KBM-7 (cell line): ENCODE results near the gene SPTBN1.
"Not testable (repeated sequence)": the region's sequence is repeated elsewhere in the genome, so short reads cannot be mapped to it uniquely, and the experiment has no call there.

Experiments used
- DNase-seq: peaks from one replicate; pipeline ENCODE4 v3.0.0-alpha.2; 2015
- in situ Hi-C: fragments of 300-500 bp; cut with MboI; formaldehyde crosslinking; loops from 2 replicates; pipeline ENCODE4 v1.14.3; 2020; ENCODE audit warnings: low sequenced_read_pairs, low pct_unique_long_range_greater_than_20kb, mixed read lengths

The SPTBN1 gene

DNA sequence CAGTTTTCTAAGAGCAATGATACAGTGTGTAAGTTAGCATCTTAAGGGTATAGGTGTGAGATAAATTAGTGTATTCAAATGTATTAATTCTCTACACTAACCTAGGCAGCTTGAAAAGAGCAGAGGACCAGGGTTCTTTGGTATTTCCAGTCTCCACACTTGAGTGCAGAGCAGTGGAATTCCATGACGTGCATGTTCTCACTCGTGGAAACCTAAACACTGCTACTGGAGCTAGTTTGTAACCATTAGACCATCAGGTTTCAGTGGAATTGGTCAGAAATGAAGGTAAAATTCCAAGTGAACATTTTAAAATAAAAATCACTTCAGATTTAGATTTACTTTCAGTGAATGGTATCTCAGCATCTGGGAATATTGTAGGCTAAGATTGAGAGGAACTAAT, 9.0 kb downstream of the SPTBN1 start:
- in situ Hi-C loops = no loop called here

DNA sequence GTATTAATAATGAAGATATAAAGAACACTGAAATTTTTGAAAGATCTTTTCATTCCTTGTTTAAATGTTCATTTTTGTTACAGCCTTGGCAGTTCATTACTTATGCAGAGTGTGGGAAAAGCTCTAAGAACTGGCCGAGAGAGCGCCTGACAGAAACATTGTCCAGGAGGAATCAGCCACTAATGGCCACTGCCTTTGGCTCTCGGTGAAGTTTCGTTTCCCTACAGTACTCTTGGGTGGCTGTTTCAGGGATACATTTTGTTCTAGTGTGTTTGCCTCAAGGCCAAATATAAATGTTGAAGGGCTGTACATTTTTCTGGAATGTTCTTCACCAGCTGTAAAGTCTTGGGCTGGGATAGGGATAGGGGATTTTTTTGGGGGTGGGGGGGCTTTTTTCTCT, 10.7 kb downstream of the SPTBN1 start:
- no peak for DNase-seq
- in situ Hi-C loops = no loop called here

More for the DNA sequence above, 9.0 kb downstream of the SPTBN1 start:
- no peak for DNase-seq

DNA sequence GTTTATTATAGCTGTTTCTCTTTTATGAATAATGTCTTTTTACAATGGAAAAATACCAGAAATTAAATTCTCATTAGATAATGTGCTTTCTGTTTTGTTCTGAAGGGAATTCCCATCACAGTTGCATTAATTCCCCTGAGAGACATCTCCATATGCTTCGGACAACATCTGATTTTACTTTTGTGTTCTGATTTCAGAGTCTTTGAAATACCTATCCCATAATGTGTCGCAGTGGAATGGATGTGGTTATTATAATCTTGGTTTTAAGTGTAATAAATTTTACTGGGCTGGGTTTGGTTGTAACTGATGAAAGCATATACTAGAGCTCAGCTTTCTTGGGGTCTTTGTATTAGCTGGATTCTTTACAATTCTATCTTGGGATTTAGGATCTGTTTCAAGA, 12.5 kb downstream of the SPTBN1 start:
- in situ Hi-C loops = no loop called here
- DNase-seq = no peak

DNA sequence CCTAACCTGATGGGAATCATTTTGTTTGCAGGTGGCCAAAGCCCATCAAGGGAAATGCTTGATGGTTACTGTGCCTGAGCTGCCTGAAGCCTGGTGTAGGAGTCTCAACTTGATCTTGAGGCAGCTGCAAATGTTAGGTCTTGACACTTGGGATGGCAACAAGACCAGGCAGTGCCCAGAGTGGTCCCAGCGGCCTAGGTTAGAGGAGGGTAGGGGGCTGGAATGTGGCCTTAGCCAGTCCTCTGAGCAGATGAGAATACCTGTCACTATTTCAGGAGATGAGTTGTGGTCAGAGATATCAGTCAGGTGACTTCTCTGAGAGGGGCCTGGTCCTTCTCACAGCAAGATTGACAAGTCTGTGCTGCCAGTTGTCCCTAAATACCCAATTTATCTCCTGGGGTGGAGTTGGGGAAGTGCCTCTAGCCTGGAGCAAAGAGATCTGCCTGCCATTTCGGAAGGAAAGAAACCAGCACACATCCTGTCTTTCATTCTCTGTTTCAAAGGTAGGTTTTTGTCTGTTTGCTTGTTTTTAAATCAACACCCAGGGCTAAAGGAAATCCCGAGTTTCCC, 13.4 kb downstream of the SPTBN1 start:
- peak; percentile 27 for DNase-seq

DNA sequence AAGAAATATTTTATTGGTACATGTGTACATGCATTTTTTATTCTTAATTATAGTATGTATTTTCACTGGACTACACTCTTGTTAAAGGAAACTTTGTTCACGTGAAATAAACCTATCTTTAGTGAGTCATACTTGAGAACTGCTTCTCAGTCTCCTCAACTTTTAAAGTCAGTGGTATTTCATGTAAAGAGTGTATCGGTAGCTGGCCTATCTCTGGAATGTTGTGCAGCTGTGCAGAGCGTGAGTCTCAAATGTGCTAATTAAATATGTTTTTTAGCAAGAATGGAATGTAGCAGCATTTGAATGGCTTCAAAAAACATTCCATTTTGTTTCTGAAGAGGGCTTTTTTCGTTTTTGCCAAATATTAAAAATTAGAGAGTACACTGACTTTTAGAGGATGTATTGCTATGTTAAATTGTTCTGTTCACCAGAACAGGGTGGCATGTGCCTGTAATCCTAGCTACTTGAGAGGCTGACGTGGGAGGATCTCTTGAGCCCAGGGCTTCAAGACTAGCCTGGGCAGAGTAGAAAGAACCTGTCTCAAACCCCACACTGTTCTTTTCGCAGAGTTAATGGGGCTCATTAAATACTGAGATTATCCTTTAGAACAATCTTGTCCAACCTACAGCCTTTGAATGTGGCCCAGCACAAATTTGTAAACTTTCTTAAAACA, 14.3 kb downstream of the SPTBN1 start:
- in situ Hi-C loops = no loop called here

More for the DNA sequence above, 13.4 kb downstream of the SPTBN1 start:
- in situ Hi-C loops = no loop called here

DNA sequence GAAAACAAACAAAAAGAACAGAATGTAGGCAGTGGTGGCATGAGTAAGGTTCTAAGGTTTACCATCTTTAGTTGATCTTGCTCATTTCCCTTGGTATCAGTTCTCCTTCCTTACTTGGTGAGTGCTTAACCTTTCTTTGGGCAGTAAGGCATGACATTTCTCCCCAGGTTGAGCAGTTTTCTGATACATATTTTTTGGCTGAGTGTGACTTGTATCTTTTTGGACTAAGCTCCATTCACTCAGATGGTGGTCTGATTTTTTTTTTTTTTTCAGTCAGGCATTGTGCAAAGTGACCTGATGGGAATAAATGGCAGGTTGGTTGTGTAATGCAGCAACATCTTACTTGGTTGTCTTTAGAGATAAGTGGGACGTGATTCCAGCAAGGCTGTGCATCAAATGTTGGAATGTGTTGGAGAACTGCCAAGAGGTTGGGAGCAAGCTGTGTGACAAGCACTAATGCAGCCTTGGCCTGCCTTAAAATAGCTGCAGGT, 15.1 kb downstream of the SPTBN1 start:
- no peak for DNase-seq

More for the DNA sequence above, 14.3 kb downstream of the SPTBN1 start:
- DNase-seq = no peak

DNA sequence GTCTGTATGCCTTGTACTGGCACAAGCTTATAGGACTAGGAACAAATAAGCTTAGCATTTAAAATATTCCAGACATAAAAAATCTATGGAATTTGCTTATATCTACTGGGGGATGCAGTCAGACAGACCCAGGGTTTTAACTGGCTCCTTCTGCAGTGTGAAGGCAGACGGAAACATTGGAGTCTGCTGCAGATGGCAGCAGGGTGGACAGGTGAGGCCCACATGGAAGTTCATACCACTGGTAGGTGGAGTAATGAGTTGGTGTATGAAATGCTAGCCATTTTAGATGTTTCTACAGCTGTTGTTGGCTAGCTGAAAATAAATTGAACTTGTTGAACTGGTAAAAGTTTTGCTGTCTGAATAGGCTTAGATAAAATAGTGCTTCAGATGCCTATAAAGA, 17.7 kb downstream of the SPTBN1 start:
- in situ Hi-C loops = no loop called here
- DNase-seq = no peak

More for the DNA sequence above, 15.1 kb downstream of the SPTBN1 start:
- in situ Hi-C loops = no loop called here

DNA sequence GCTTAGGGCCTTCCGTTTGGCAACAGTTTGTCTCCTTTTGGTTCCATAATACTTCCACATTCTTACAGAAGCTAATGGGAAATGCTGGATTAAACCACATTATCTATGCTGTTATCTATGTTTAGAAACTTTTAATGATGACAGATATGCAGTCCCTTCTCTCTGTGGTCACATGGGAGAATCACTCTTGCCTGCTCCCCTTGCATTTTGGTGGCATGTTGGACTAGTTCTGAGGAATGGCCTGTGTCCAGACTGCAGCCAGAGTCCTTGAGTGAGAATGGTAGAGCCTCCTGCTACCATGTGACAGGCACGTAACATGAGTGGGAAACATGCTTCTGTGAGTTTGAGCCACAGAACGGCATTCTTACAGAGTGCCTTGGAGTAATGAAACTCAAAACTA, 19.2 kb downstream of the SPTBN1 start:
- in situ Hi-C loops = no loop called here
- DNase-seq = no peak

DNA sequence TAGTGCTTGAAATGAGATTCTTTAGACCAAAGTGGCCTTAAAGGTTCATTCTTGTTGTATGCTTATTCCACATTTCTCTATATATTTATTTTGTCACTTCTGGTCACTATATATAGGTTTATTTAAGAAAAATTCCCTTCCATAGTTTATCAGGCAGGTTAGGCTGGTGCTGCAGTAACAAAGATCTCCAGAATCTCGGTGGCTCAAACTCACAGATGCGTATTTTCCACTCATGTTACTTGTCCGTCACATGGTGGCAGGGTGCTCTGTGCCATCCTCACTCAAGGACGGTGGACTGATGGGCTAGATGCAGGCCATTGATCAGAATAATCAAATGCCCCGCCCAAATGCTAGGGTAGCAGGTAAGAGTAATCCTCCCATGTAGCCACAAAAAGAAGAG, 19.8 kb downstream of the SPTBN1 start:
- DNase-seq = no peak
- in situ Hi-C loops = no loop called here

DNA sequence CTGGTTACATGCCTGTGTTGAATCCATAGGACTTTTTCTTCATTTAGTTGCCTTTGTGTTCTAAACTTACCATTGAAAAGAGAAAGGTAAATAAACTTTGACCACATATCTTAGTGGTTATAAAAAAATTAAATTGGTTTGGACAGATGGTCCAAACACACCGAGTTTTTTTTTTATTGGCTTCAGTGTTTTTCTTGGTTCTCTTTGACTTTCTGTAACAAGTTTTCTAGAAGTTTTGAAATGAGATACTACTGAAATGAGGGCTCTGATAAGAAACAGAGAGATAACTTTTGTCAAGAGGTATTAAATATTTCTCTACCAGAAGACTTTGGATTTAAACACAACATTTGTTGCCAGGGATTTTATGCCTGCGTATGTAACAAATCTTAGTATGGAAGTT, 20.7 kb downstream of the SPTBN1 start:
- in situ Hi-C loops = no loop called here
- no peak for DNase-seq

DNA sequence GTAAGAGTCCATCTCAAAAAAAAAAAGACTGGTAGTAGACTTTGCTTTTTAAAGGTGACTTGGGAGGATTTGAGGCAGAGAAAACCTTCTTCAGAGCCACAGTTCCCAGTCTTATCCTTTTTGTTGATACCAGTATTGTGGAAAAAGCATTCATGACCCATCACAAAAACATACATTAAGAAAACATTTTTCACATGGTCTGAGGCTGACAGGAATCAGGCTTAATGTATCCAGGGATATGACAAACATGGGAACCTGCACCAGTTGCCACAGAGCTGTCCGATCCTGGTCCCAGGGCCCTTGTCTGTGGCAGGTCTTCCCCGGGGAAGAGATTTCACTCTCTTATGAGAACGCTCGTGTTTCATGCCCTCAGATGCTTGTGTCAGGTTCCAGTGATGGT, 21.8 kb downstream of the SPTBN1 start:
- DNase-seq = no peak
- in situ Hi-C loops = no loop called here

DNA sequence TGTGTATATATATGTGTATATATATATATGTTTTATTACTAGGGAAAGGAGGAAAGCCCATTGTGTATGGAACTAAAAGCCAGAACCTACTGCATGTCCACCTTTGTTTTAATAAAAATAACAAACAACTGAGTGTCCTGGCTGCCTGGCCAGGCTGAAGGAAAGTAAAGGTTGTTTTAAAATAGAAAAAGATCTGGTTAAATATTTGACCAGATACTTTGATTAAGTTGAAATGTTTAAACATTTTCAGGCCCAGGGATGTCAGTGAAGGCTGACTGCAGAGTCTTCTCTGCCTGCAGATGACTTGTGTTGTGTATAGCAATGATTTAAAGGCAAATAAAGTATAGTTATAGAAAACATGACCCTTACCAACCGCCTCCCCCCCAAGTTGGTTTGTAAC, 22.8 kb downstream of the SPTBN1 start:
- DNase-seq = no peak
- in situ Hi-C loops = no loop called here

DNA sequence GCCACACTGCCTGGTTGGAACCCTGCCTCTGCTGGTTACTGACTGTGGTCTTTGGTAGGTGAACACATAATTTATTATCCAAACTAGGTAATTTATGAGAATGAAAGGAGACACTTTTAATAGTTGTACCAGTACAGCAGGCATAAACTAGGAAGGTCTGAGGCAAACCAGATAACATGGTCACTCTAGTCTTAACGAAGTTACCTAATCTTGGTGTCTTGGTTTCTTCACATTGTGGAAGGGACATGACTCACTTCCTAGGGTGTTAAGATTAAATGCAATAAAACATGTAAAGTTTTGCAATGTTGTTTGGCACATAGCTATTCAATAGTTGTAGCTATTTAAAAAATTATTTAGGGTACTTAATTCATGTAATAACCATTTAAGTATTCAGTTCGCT, 23.3 kb downstream of the SPTBN1 start:
- in situ Hi-C loops = no loop called here
- DNase-seq = peak; percentile 26

DNA sequence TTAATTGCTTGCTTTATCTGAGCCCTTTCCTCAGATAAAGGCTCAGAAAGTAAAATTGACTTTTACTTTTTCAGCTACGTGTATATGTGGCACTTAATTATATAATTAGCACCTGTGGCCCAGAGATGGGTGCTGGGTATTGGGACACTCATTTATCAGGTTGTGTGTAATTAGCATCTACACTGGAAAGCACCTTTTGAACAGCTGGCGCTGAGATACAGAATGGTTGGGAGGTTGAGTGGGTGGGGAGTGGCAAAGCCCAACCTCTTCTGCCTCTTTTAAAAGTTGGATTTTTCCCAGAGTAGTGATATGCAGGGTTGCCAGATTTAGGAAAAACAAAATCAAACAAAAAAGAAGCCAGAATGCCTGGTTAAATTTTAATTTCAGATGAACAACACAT, 23.9 kb downstream of the SPTBN1 start:
- no peak for DNase-seq
- in situ Hi-C loops = no loop called here

DNA sequence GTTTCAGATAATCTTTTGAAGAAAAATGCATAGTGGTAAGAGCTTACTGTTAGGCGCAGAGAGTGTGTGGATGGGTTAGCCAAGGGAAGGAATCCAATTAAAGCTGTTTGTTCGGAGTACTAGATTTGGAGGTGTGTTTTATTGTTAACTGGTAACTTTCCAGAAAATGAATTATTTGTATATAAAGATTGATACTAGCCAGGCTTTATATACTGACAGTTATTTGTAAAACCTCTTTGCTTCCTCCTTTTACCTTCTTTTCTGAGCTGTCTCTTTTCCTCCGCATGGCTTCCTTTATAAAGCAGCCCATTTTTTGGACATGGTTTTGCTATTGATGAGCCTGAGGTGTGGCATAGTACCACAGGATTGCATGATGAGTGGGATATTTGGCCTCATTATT, 25.6 kb downstream of the SPTBN1 start:
- in situ Hi-C loops = no loop called here
- no peak for DNase-seq

DNA sequence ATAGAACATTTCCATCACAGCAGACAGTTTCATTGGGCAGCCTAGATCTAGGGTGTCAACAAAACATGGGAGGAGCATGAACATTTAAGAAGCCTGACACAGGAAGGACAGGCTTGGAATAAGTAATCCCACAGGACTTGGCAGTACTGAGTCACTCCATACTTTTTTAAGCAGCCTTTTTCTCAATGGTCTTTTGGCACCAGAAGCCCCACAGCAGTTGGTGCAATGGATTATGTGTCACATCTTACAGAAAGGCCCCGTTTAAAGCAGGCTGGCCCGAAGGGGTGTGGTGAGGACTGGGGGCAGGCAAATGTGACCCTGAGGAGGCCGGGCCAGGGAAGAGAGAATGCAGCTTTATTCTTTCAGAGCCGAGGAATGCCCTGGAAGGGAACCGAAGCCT, 26.6 kb downstream of the SPTBN1 start:
- DNase-seq = no peak
- in situ Hi-C loops = no loop called here

DNA sequence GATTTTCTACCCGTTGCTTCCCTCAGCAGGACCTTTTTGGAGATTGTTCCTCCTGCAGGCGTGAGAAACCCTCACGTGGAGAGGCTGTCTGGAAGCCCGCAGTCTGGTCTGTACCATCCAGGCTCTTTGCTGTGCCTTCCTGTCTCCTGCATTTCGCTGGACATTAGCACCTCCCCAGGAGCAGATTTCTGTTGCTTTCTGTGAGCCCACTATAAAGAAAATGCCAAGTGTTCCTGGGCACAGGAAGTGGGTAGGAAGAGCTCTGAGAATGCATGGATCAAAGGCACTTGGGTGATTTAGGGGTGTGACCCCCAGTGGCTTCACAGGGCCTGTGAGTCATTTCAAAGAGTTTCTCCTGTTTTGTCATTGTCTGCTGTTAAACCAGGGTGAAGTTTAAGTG, 27.3 kb downstream of the SPTBN1 start:
- in situ Hi-C loops = no loop called here
- DNase-seq = no peak

DNA sequence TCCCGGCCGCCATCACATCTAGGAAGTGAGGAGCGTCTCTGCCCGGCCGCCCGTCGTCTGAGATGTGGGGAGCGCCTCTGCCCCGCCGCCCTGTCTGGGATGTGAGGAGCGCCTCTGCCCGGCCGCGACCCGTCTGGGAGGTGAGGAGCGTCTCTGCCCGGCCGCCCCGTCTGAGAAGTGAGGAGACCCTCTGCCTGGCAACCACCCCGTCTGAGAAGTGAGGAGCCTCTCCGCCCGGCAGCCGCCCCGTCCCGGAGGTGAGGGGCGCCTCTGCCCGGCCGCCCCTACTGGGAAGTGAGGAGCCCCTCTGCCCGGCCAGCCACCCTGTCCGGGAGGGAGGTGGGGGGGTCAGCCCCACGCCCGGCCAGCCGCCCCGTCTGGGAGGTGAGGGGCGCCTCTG, 29.6 kb downstream of the SPTBN1 start:
- in situ Hi-C loops, DNase-seq: not testable (repeated sequence)

DNA sequence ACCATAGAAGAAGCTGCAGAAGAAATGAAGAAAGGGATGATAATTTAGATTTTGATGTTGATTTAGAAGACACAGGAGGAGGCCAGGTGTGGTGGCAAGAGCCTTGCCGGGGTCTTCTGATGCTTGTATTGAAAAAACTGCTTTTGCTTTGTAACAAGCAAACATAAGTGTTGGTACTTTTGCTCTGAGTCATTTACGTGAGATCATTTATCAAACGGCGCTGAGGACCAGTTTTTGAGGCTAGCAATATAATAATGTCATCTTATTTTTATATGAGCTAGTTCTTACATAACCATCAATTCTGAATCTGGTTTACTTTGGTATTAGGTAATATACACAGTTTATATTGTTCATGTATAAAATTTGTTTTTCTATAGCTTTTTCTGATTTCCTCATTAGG, 30.6 kb downstream of the SPTBN1 start:
- in situ Hi-C loops = no loop called here
- DNase-seq = no peak

DNA sequence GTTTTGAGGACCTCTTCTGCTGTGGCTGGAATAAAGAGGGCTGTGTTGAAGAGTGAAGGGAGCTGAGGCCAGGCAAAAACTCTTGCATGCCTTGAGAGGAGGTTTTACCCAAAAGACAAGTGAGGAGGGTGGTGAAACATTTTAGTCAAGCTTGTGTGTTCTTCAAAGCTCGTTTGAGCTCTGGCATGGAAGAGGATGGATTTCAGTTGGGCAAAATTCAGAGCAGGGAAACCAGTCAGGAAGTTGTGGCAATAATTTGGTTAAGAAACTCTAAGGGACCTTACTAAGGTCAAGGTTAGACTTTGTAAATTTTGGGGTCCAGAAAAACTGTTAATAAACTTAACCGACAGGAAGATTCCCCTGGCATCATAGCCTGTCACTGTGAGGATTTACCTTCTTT, 34.7 kb downstream of the SPTBN1 start:
- in situ Hi-C loops = no loop called here
- DNase-seq = no peak

DNA sequence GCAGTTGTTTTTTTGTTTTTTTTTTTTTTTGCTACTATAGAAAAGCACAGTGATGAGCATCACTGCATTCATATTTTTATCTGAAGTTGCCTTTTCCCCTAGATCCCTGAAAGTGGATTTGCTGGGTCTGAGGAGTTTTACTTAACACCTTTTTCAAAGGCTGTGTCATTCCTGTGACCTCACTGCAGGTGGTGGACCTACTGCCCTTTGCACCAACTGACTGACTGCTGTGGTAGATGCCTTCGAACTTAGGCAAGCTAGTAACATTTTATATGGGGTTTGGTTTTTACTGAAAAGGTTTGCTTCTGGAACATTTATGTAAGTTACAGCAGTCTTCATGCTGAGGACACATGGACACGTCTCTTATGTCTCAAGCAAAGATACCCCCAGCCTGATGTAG, 36.2 kb downstream of the SPTBN1 start:
- DNase-seq = no peak
- in situ Hi-C loops = no loop called here
